GM23338 (cell line): ENCODE results near the gene ARF1.

ENCODE experiments used
- CREB1 ChIP-seq: fragments of 250-450 bp; sonication (Bioruptor Pico); IDR thresholded peaks from 2 replicates; pipeline ENCODE4 v1.5.0; 2020; ENCODE audit warnings: low read depth, mild to moderate bottlenecking, moderate library complexity
- EZH2 ChIP-seq: fragments of 200-600 bp; sonication (generic); IDR thresholded peaks from one replicate; pipeline ENCODE4 v1.8.0; 2017; ENCODE audit warnings: antibody characterized with exemption, mild to moderate bottlenecking, low read depth; ENCODE audit not compliant: unreplicated experiment
- EZH2phosphoT487 ChIP-seq: fragments of 200-600 bp; sonication (generic); IDR thresholded peaks from one replicate; pipeline ENCODE4 v1.8.1; 2018; ENCODE audit warnings: antibody characterized with exemption; ENCODE audit not compliant: unreplicated experiment
- JUNB ChIP-seq: IDR thresholded peaks from one replicate; pipeline ENCODE4 v1.6.1; 2016; ENCODE audit warnings: antibody characterized with exemption; ENCODE audit not compliant: unreplicated experiment
- NANOG ChIP-seq: IDR thresholded peaks from 2 replicates; pipeline ENCODE4 v1.6.1; 2016; ENCODE audit warnings: antibody characterized with exemption, borderline replicate concordance
- POLR2AphosphoS5 ChIP-seq: IDR thresholded peaks from 2 replicates; pipeline ENCODE4 v1.6.1; 2016; ENCODE audit warnings: antibody characterized with exemption, low read depth
- STAT1 ChIP-seq: IDR thresholded peaks from one replicate; pipeline ENCODE4 v1.6.1; 2016; ENCODE audit warnings: antibody characterized with exemption; ENCODE audit not compliant: unreplicated experiment
- TF ChIP-seq, protein P1 (sequence below), 2 experiments: fragments of 200-600 bp in 1 of 2; sonication (generic) in 1 of 2; conservative IDR thresholded peaks; 2 replicates each; pipeline versions ENCODE4 v1.5.1 to v1.6.1; 2016 to 2017; ENCODE audit warnings: antibody characterized with exemption in 2 of 2, low read depth in 2 of 2, mild to moderate bottlenecking in 2 of 2, moderate library complexity in 1 of 2
- TF ChIP-seq, protein P2 (sequence below): IDR thresholded peaks from 2 replicates; pipeline ENCODE4 v1.6.1; 2016; ENCODE audit warnings: antibody characterized with exemption
- TF ChIP-seq, protein P3 (sequence below): IDR thresholded peaks from one replicate; pipeline ENCODE4 v1.6.1; 2018; ENCODE audit warnings: antibody characterized with exemption; ENCODE audit not compliant: unreplicated experiment

DNA sequence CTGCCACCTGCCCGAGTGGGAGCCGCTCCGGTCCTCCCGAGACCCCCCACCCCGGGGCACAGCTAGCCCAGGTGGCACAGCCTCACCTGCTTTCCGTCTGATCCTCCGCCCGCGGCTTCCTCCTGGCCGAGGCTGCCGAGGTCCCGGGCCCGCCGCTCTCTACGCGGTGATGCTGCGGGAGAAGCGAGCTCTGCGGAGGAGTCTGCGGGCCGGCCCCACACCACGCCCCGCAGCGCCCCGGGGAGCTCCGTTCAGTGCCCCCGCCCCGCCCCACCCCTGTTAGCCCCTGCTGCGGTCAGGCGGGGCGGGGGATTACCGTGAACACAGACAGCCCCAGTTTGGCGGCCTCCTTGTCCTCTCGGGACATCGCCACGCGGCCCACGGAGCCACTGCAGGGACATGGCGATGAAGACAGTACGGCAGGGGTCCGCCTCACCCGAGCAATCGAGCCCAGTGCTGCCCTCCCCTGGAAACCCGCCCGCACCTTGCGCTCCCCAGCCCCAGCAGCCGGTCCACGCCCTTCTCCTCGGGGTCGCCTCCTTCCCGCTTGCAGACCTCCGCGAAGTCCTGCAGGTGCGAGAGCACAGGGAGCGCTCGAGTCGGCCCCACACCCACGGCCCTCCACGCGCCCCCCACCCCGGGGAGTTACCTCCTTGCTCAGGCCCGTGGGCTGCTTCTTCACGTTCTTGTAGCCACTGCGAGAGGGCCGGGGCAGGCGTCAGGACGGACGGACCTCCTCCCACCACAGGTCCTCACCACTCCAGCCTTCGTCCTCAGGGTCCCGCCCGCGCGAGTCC is 19.7 kb downstream of the ARF1 start:
- TF ChIP-seq, protein P1, sequence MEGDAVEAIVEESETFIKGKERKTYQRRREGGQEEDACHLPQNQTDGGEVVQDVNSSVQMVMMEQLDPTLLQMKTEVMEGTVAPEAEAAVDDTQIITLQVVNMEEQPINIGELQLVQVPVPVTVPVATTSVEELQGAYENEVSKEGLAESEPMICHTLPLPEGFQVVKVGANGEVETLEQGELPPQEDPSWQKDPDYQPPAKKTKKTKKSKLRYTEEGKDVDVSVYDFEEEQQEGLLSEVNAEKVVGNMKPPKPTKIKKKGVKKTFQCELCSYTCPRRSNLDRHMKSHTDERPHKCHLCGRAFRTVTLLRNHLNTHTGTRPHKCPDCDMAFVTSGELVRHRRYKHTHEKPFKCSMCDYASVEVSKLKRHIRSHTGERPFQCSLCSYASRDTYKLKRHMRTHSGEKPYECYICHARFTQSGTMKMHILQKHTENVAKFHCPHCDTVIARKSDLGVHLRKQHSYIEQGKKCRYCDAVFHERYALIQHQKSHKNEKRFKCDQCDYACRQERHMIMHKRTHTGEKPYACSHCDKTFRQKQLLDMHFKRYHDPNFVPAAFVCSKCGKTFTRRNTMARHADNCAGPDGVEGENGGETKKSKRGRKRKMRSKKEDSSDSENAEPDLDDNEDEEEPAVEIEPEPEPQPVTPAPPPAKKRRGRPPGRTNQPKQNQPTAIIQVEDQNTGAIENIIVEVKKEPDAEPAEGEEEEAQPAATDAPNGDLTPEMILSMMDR (conservative IDR thresholded peaks at IDR 0.05; ENCODE audit: low read depth in 2 of 2): peak in 1 of 2 experiments; percentile 54; a peak in 2 of 4 replicates
- no peak for TF ChIP-seq EZH2
- no peak for TF ChIP-seq POLR2AphosphoS5
- no peak for TF ChIP-seq EZH2phosphoT487
- TF ChIP-seq, protein P2, sequence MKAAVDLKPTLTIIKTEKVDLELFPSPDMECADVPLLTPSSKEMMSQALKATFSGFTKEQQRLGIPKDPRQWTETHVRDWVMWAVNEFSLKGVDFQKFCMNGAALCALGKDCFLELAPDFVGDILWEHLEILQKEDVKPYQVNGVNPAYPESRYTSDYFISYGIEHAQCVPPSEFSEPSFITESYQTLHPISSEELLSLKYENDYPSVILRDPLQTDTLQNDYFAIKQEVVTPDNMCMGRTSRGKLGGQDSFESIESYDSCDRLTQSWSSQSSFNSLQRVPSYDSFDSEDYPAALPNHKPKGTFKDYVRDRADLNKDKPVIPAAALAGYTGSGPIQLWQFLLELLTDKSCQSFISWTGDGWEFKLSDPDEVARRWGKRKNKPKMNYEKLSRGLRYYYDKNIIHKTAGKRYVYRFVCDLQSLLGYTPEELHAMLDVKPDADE: no peak
- no peak for TF ChIP-seq JUNB
- TF ChIP-seq STAT1: no peak
- TF ChIP-seq CREB1 (CRISPR knock-in tag): no peak
- no peak for TF ChIP-seq NANOG
- TF ChIP-seq, protein P3, sequence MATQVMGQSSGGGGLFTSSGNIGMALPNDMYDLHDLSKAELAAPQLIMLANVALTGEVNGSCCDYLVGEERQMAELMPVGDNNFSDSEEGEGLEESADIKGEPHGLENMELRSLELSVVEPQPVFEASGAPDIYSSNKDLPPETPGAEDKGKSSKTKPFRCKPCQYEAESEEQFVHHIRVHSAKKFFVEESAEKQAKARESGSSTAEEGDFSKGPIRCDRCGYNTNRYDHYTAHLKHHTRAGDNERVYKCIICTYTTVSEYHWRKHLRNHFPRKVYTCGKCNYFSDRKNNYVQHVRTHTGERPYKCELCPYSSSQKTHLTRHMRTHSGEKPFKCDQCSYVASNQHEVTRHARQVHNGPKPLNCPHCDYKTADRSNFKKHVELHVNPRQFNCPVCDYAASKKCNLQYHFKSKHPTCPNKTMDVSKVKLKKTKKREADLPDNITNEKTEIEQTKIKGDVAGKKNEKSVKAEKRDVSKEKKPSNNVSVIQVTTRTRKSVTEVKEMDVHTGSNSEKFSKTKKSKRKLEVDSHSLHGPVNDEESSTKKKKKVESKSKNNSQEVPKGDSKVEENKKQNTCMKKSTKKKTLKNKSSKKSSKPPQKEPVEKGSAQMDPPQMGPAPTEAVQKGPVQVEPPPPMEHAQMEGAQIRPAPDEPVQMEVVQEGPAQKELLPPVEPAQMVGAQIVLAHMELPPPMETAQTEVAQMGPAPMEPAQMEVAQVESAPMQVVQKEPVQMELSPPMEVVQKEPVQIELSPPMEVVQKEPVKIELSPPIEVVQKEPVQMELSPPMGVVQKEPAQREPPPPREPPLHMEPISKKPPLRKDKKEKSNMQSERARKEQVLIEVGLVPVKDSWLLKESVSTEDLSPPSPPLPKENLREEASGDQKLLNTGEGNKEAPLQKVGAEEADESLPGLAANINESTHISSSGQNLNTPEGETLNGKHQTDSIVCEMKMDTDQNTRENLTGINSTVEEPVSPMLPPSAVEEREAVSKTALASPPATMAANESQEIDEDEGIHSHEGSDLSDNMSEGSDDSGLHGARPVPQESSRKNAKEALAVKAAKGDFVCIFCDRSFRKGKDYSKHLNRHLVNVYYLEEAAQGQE: no peak
